Activated T-cell treated with anti-CD3 and anti-CD28 coated beads, Interleukin-2, amount 50 U/mL, for 1 hour (primary cell): ENCODE data around the gene SPNS1.
"Not testable (repeated sequence)": the region's sequence is repeated elsewhere in the genome, so short reads cannot be mapped to it uniquely, and the experiment has no call there.

ENCODE experiments used
- DNase-seq: peaks from one replicate; pipeline ENCODE4 v3.0.0-alpha.2; 2020

SPNS1 gene

GRCh38 chr16:28974437-28975157, at the start of gene SPNS1:
SPNS1 (plus strand) TSS chr16:28974778; CDS start chr16:28975152, 374 bp downstream.
- peak; percentile 87 for DNase-seq

GRCh38 chr16:28925386-28926228, 49.0 kb upstream of the SPNS1 start:
- DNase-seq, result no peak

- not testable (repeated sequence) for DNase-seq
Observed at GRCh38 chr16:28926284-28926683, 48.3 kb upstream of the SPNS1 start.

GRCh38 chr16:28927815-28928214, 46.8 kb upstream of the SPNS1 start:
- no peak for DNase-seq

GRCh38 chr16:28930203-28930602, 44.4 kb upstream of the SPNS1 start:
- DNase-seq, result no peak

- DNase-seq, result no peak
Observed at GRCh38 chr16:28930652-28931051, 43.9 kb upstream of the SPNS1 start.

GRCh38 chr16:28931801-28932225, 42.8 kb upstream of the SPNS1 start, which contains the start of gene CD19:
CD19 (plus strand) TSS chr16:28931971; CDS start chr16:28932001, 30 bp downstream.
- DNase-seq, result no peak

- DNase-seq, result no peak
Observed at GRCh38 chr16:28932339-28933141, 42.0 kb upstream of the SPNS1 start.

- no peak for DNase-seq
Observed at GRCh38 chr16:28933171-28933570, 41.4 kb upstream of the SPNS1 start.

GRCh38 chr16:28935346-28935745, 39.2 kb upstream of the SPNS1 start:
- no peak for DNase-seq

GRCh38 chr16:28935924-28936783, 38.4 kb upstream of the SPNS1 start:
- DNase-seq, result peak; percentile 89

GRCh38 chr16:28936784-28937155, 37.8 kb upstream of the SPNS1 start:
- no peak for DNase-seq

GRCh38 chr16:28937222-28937876, 37.2 kb upstream of the SPNS1 start:
- no peak for DNase-seq

- DNase-seq, result no peak
Observed at GRCh38 chr16:28938721-28939120, 35.9 kb upstream of the SPNS1 start.

- not testable (repeated sequence) for DNase-seq
Observed at GRCh38 chr16:28939825-28940224, 34.8 kb upstream of the SPNS1 start.

GRCh38 chr16:28943281-28943680, 31.3 kb upstream of the SPNS1 start:
- DNase-seq, result no peak

GRCh38 chr16:28946681-28947080, 27.9 kb upstream of the SPNS1 start:
- DNase-seq, result no peak

- peak; percentile 99 for DNase-seq
Observed at GRCh38 chr16:28950648-28951409, 23.7 kb upstream of the SPNS1 start, which contains the start of gene NFATC2IP. NFATC2IP (plus strand) TSS chr16:28950937; CDS start chr16:28951012, 75 bp downstream.

GRCh38 chr16:28951410-28951943, 23.1 kb upstream of the SPNS1 start:
- no peak for DNase-seq

- DNase-seq, result no peak
Observed at GRCh38 chr16:28958216-28958615, 16.4 kb upstream of the SPNS1 start.
